Hepatocyte (in vitro differentiated cells): ENCODE data around the gene CWC15. TPM values are rescaled to one million over a fixed set of nuclear protein-coding genes. Genes with fewer than 3 reads are reported as not detected.

ENCODE experiments used
- polyA plus RNA-seq: library from polyadenylated mRNA; unstranded; fragments of >200 nt; fragmentation: Nextera tagmentation; extraction: Ambion mirVana; gene quantifications from 2 replicates; pipeline ENCODE4 v1.2.1, GENCODE V29; 2016
- total RNA-seq: library from RNA; depleted of rRNA; stranded (reverse); fragments of >200 nt; gene quantifications from 2 replicates; pipeline ENCODE4 v1.2.3, GENCODE V29; 2014

Gene CWC15
- total and polyA plus RNA-seq, 2 experiments from 2014 or later = 57.6 to 58.3 TPM

Other genes starting within 250 kb of the CWC15 start
- gene AMOTL1, start 205.2 kb downstream of the CWC15 start, total RNA-seq = 46.7 and 57.7 TPM in 2 replicates
- gene AMOTL1, start 205.2 kb downstream of the CWC15 start, polyA plus RNA-seq = 22.1 and 23.8 TPM in 2 replicates
- 0.80 and 0.84 TPM in 2 replicates for gene KDM4D, start 153 bp upstream of the CWC15 start, total RNA-seq
- gene KDM4D, start 153 bp upstream of the CWC15 start, polyA plus RNA-seq = 0.46 and 1.3 TPM in 2 replicates
- not detected in 2 replicates for gene KDM4E, start 51.7 kb upstream of the CWC15 start, total RNA-seq
- gene KDM4E, start 51.7 kb upstream of the CWC15 start, polyA plus RNA-seq = not detected in 2 replicates
- not detected in 2 replicates for gene KDM4F, start 75.9 kb upstream of the CWC15 start, total RNA-seq
- gene KDM4F, start 75.9 kb upstream of the CWC15 start, polyA plus RNA-seq = not detected in 2 replicates
- 31.2 and 52.0 TPM in 2 replicates for gene SRSF8, start 93.4 kb upstream of the CWC15 start, total RNA-seq
- gene SRSF8, start 93.4 kb upstream of the CWC15 start, polyA plus RNA-seq = 43.0 and 48.2 TPM in 2 replicates
- 26.6 and 27.6 TPM in 2 replicates for gene ENDOD1, start 116.3 kb upstream of the CWC15 start, total RNA-seq
- gene ENDOD1, start 116.3 kb upstream of the CWC15 start, polyA plus RNA-seq = 8.8 and 10.4 TPM in 2 replicates